IPS-20b (cell line): ENCODE measurements around the gene NTRK2.
A peak's percentile ranks its signal among the peaks of the same experiment; 100 is the strongest.

Experiments used
- H3K27ac ChIP-seq: one replicate; pipeline ENCODE4 v1.5.1; 2013; ENCODE audit warnings: low read length
- H3K27me3 ChIP-seq: 2 replicates; pipeline ENCODE4 v1.6.1; 2013; ENCODE audit warnings: mild to moderate bottlenecking, low read length, inconsistent platforms; ENCODE audit not compliant: insufficient read depth
- H3K36me3 ChIP-seq: 2 replicates; pipeline ENCODE4 v1.6.1; 2013; ENCODE audit warnings: low read depth, mild to moderate bottlenecking, inconsistent platforms, low read length, moderate library complexity; ENCODE audit not compliant: insufficient read depth
- H3K4me1 ChIP-seq: 2 replicates; pipeline ENCODE4 v1.6.1; 2013; ENCODE audit warnings: mild to moderate bottlenecking, control low read depth, inconsistent platforms, low read length, moderate library complexity; ENCODE audit not compliant: insufficient read depth
- H3K4me3 ChIP-seq: 2 replicates; pipeline ENCODE4 v1.5.1; 2013; ENCODE audit warnings: mild to moderate bottlenecking, low read length, inconsistent platforms
- H3K9ac ChIP-seq: 2 replicates; pipeline ENCODE4 v1.6.1; 2013; ENCODE audit warnings: low read depth, mild to moderate bottlenecking, inconsistent platforms, low read length, moderate library complexity
- H3K9me3 ChIP-seq: 2 replicates; pipeline ENCODE4 v1.6.1; 2013; ENCODE audit warnings: mild to moderate bottlenecking, low read depth, low read length, inconsistent platforms; ENCODE audit not compliant: insufficient read depth

The NTRK2 gene

GRCh38 chr9:84667571-84668195 is 1.8 kb upstream of the NTRK2 start:
- H3K27ac ChIP-seq = no peak overlapping the region
- H3K9me3 ChIP-seq = peaks cover 6% of the 10 kb centered on the region; the same call in 1 of the 2 replicates
- peak overlapping the region; percentile 75 for H3K4me3 ChIP-seq
- no peaks in the 10 kb centered on the region for H3K36me3 ChIP-seq
- H3K9ac ChIP-seq = peak overlapping the region; percentile 15; the same call in 1 of the 2 replicates
- H3K4me1 ChIP-seq = no peaks in the 10 kb centered on the region; the same call in 1 of the 2 replicates
- peaks cover 68% of the 10 kb centered on the region for H3K27me3 ChIP-seq

DNA sequence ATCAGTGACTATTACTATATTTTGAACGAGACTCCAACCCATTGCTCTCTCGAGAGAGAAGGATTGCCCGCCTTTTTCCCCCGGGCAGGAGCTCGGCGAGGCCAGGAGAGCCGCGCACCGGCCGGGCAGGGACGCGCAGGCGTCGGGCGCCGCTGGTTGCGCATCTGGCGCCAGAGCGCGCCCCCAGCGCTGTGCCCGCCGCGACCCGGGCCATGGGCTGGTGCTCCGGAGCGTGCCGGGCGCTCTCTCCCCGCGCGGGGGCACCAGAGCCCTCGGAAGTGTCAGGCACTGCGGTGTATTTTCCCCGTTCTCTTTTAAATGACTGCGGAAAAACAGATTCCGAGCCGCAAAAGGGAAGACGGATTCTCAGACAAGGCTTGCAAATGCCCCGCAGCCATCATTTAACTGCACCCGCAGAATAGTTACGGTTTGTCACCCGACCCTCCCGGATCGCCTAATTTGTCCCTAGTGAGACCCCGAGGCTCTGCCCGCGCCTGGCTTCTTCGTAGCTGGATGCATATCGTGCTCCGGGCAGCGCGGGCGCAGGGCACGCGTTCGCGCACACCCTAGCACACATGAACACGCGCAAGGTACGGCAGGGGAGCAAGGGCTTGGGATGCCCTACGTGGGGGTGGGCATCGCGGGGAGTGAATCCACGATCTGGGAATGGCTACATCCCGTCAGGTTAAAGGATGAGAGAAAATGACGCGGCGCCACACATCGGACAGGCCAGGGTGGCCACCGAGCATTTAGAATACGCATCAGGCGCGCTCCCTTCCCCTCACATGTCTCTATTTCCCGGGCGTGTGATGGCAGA is 1.1 kb upstream of the NTRK2 start:
- H3K9ac ChIP-seq = peak overlapping the region; percentile 15; the same call in 1 of the 2 replicates
- H3K4me3 ChIP-seq = peak overlapping the region; percentile 75
- peaks cover 6% of the 10 kb centered on the region; the same call in 1 of the 2 replicates for H3K9me3 ChIP-seq
- no peak overlapping the region for H3K27ac ChIP-seq
- no peaks in the 10 kb centered on the region for H3K36me3 ChIP-seq
- no peaks in the 10 kb centered on the region; the same call in 1 of the 2 replicates for H3K4me1 ChIP-seq
- peaks cover 75% of the 10 kb centered on the region for H3K27me3 ChIP-seq

DNA sequence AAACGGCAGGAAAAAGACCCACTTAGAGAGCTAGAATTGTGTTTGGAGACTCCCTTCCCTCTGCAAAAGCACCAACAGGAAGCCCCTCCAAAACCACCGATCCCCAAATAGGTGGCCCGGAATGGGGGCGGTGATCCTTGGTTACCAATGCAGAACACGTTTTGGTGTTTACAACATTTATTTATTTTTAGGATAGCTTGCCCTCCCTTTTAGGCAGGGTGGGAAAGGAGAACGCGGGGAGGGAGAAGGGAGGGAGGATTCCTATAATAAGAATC is 579 bp upstream of the NTRK2 start:
- Histone ChIP-seq H3K4me1 (no peaks in the 10 kb centered on the region; the same call in 1 of the 2 replicates), H3K27ac (no peak overlapping the region), H3K9ac (no peak overlapping the region; the same call in 1 of the 2 replicates), H3K9me3 (peaks cover 1% of the 10 kb centered on the region; the same call in 1 of the 2 replicates), H3K4me3 (peak overlapping the region; percentile 75), H3K27me3 (peaks cover 80% of the 10 kb centered on the region), H3K36me3 (no peaks in the 10 kb centered on the region)

GRCh38 chr9:84670138-84671041 is 861 bp downstream of the NTRK2 start:
- no peaks in the 10 kb centered on the region for H3K36me3 ChIP-seq
- no peaks in the 10 kb centered on the region for H3K9me3 ChIP-seq
- peak overlapping the region; percentile 75 for H3K4me3 ChIP-seq
- H3K9ac ChIP-seq = peak overlapping the region; percentile 10; the same call in 1 of the 2 replicates
- no peaks in the 10 kb centered on the region; the same call in 1 of the 2 replicates for H3K4me1 ChIP-seq
- H3K27ac ChIP-seq = no peak overlapping the region
- H3K27me3 ChIP-seq = peaks cover 80% of the 10 kb centered on the region

- Histone ChIP-seq H3K9ac (no peak overlapping the region), H3K27ac (no peak overlapping the region), H3K4me3 (0 out of 2 replicates have a peak overlapping the region, but pooled peaks have one; percentile 22), H3K36me3 (no peaks in the 10 kb centered on the region), H3K27me3 (peaks cover 71% of the 10 kb centered on the region), H3K9me3 (no peaks in the 10 kb centered on the region), H3K4me1 (no peaks in the 10 kb centered on the region; the same call in 1 of the 2 replicates)
These were observed 2.3 kb downstream of the NTRK2 start for GRCh38 chr9:84671586-84672521.

- Histone ChIP-seq H3K27me3 (peaks cover 51% of the 10 kb centered on the region), H3K9me3 (no peaks in the 10 kb centered on the region)
These were observed 4.3 kb downstream of the NTRK2 start for GRCh38 chr9:84673806-84674205.

DNA sequence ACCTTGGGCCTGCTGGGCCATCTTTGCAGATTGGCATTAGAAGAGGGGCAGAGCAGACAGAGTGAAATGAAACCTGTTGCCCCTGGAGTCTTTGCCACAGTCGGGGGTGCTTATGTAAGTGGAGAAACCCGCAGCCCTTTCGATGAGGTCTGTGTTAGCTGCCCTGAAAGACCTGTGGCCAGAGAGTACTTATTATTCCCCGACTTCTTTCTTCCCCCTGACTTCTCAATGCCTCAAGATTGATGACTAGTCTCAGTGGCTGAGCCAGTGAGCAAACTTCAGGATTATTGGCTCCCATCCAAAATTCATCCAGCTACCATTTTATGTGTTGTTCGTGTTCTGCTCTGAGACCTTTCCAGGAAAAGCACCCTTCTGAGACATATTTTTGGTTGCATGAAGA is 7.6 kb downstream of the NTRK2 start:
- no peaks in the 10 kb centered on the region for H3K36me3 ChIP-seq
- H3K27me3 ChIP-seq = peaks cover 19% of the 10 kb centered on the region
- H3K9ac ChIP-seq = no peak overlapping the region
- no peak overlapping the region for H3K4me3 ChIP-seq
- H3K27ac ChIP-seq = no peak overlapping the region
- no peaks in the 10 kb centered on the region for H3K9me3 ChIP-seq
- no peaks in the 10 kb centered on the region for H3K4me1 ChIP-seq

More at GRCh38 chr9:84673806-84674205, 4.3 kb downstream of the NTRK2 start:
- Histone ChIP-seq H3K4me3 (no peak overlapping the region), H3K27ac (no peak overlapping the region), H3K9ac (no peak overlapping the region), H3K36me3 (no peaks in the 10 kb centered on the region), H3K4me1 (no peaks in the 10 kb centered on the region; the same call in 1 of the 2 replicates)

DNA sequence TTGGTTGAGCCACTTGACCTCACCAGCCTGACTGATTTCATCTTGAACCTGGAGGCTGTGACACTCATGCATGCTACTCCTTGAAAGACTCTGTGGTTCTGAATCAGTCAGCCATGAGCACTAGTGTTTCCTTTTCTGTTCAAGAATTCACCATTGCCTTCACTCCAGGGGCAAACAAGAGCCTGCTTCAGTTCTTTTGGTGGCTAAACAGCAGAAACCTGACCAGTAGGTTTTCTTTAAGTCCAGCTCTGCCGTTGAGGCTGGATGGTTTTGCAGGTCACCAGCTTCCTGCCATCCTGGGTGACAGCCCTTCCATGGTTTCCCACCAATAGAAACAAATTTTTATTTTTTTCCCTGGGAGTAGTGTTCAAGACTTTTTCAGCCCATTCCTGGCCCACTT is 10.0 kb downstream of the NTRK2 start:
- no peaks in the 10 kb centered on the region for H3K4me1 ChIP-seq
- no peaks in the 10 kb centered on the region for H3K27me3 ChIP-seq
- no peak overlapping the region for H3K9ac ChIP-seq
- H3K36me3 ChIP-seq = no peaks in the 10 kb centered on the region
- no peak overlapping the region for H3K4me3 ChIP-seq
- no peaks in the 10 kb centered on the region for H3K9me3 ChIP-seq
- H3K27ac ChIP-seq = no peak overlapping the region

DNA sequence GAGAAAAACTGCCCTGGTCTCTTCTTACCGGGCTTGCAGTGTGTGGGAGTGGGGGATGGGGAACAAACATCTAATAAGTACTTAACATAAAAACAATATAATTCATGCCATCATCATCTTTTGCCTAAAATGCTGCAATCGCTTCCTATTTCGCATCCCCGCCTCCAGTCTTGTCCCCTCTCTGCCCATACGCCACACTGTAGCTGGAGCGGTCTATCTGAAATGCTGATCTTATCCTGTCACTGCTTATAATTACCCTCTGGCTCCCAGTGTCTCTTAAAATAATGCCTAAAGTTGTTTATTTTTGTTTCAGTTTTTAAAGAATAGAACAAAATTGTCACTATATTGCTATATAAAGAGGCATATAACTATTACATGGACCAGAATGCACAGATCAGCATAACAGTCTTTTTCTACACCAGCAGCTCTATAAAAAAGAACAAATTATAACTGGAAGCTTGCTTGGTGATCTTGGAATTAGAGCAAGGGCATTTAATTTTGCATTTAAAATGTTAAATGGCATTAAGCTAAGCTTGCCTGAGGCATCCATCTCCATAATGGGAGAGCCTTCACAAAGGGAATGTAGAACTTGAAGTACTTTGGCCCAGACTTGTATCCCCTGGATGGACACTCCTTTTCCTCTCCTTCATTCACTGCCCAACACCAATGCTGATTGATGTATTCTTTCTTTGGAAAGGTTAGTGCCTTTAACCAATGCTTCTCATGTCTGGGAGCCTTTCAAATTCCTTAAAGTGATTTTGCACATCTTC is 12.2 kb downstream of the NTRK2 start:
- Histone ChIP-seq H3K9me3 (no peaks in the 10 kb centered on the region), H3K9ac (no peak overlapping the region), H3K4me1 (no peaks in the 10 kb centered on the region), H3K36me3 (no peaks in the 10 kb centered on the region), H3K27me3 (no peaks in the 10 kb centered on the region), H3K4me3 (no peak overlapping the region), H3K27ac (no peak overlapping the region)

DNA sequence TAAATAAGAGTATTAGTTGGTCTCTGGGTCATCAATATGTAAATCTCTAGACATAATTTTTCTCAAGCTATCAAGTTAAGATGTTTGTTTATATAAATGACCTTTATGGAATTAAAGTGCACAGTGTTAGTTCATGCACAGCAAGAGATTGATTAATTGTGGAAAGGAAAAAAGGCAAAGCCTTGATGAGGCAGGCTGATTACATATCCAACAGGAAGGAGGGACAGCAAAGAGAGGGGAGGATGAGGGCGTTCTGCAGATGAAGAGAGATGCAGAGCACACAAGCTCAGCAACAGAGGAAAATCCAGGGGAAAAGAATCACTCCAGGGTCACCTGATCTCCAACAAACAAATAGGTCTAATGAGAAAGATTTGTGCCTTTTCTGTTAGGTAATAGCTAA is 16.5 kb downstream of the NTRK2 start:
- H3K9ac ChIP-seq = no peak overlapping the region
- no peaks in the 10 kb centered on the region for H3K36me3 ChIP-seq
- no peaks in the 10 kb centered on the region for H3K27me3 ChIP-seq
- no peak overlapping the region for H3K4me3 ChIP-seq
- H3K9me3 ChIP-seq = no peaks in the 10 kb centered on the region
- H3K27ac ChIP-seq = no peak overlapping the region
- H3K4me1 ChIP-seq = no peaks in the 10 kb centered on the region
